Lower leg skin (tissue), 4 donors: ENCODE data around the gene IL24. TPM values are rescaled to one million over a fixed set of nuclear protein-coding genes. Genes with fewer than 3 reads are reported as not detected.

Source experiments
- DNase-seq, 2 donors: peaks; one replicate each; pipeline ENCODE4 v3.0.0-alpha.2; 2019; ENCODE audit warnings: low spot score in 2 of 2
- H3K4me3 ChIP-seq: fragments of 200-600 bp; sonication (generic); 2 replicates; pipeline ENCODE4 v1.5.1; 2017; ENCODE audit warnings: mild to moderate bottlenecking, low read depth; ENCODE audit not compliant: poor library complexity, severe bottlenecking
- CTCF ChIP-seq, 3 donors: fragments of 450-650 bp; IDR thresholded peaks; one replicate each; pipeline ENCODE4 v1.5.1; 2016; ENCODE audit warnings: antibody characterized with exemption in 3 of 3, mild to moderate bottlenecking in 3 of 3, moderate library complexity in 2 of 3
- POLR2A ChIP-seq, 2 donors: fragments of 450-650 bp; IDR thresholded peaks; one replicate each; pipeline ENCODE4 v1.6.1; 2016 to 2017; ENCODE audit warnings: antibody characterized with exemption in 2 of 2, mild to moderate bottlenecking in 1 of 2, moderate library complexity in 1 of 2
- WGBS, 2 donors: methylation state at CpG; one replicate each; pipeline ENCODE4 v1.1.5; 2018; 5-methylcytosine and 5-hydroxymethylcytosine counted together
- intact Hi-C: fragments of 100-400 bp; cut with DNase I; formaldehyde crosslinking; loops from one replicate; pipeline ENCODE4 v1.15.0; 2023; ENCODE audit warnings: low total_unique reads
- total RNA-seq, 4 donors: library from RNA; depleted of rRNA; stranded (reverse); fragments of >200 nt; gene quantifications; one replicate each; pipeline ENCODE4 v1.1.0, GENCODE V29; 2016

IL24 gene
- total RNA-seq, 4 donors from 2014 or later = not detected

- WGBS, 2 donors = 91 to 92% methylated on average over 5 of the region's 5 CpGs
Observed at GRCh38 chr1:206949641-206950040, 52.4 kb downstream of the IL24 start.

GRCh38 chr1:206951318-206952100, 54.3 kb downstream of the IL24 start:
- no peak overlapping the region for H3K4me3 ChIP-seq
- no peak for TF ChIP-seq CTCF (IDR thresholded peaks at IDR 0.05)
- TF ChIP-seq POLR2A (IDR thresholded peaks at IDR 0.05) = no peak
- no peak for DNase-seq
- WGBS, 2 donors = 85 to 88% methylated on average over 4 of the region's 4 CpGs
- intact Hi-C loops = no loop called here

More at GRCh38 chr1:206949641-206950040, 52.4 kb downstream of the IL24 start:
- TF ChIP-seq CTCF (IDR thresholded peaks at IDR 0.05) = no peak
- no peak for TF ChIP-seq POLR2A (IDR thresholded peaks at IDR 0.05)
- intact Hi-C loops = no loop called here
- no peak for DNase-seq
- H3K4me3 ChIP-seq = no peak overlapping the region

- intact Hi-C loops = no loop called here
- 55 to 75% methylated on average over 4 of the region's 4 CpGs for WGBS, 2 donors
- H3K4me3 ChIP-seq = no peak overlapping the region
- TF ChIP-seq POLR2A (IDR thresholded peaks at IDR 0.05) (no peak), CTCF (IDR thresholded peaks at IDR 0.05) (no peak)
- DNase-seq = no peak
Observed at GRCh38 chr1:206952171-206952570, 54.9 kb downstream of the IL24 start.

- intact Hi-C loops = no loop called here
- no peak for TF ChIP-seq CTCF (IDR thresholded peaks at IDR 0.05)
- no peak for TF ChIP-seq POLR2A (IDR thresholded peaks at IDR 0.05)
- H3K4me3 ChIP-seq = no peak overlapping the region
- DNase-seq = no peak
- WGBS, 2 donors = 73 to 90% methylated on average over 3 of the region's 3 CpGs
Observed at GRCh38 chr1:206953126-206953525, 55.9 kb downstream of the IL24 start.

GRCh38 chr1:206953626-206954025, 56.4 kb downstream of the IL24 start:
- no peak overlapping the region for H3K4me3 ChIP-seq
- 93 to 94% methylated on average over 2 of the region's 2 CpGs for WGBS, 2 donors
- TF ChIP-seq CTCF (IDR thresholded peaks at IDR 0.05) (no peak), POLR2A (IDR thresholded peaks at IDR 0.05) (no peak)
- no peak for DNase-seq
- intact Hi-C loops = no loop called here

Other genes starting within 250 kb of the IL24 start
- 10 to 100 TPM; 40.0 to 62.4 (median 52.4) TPM for gene MAPKAPK2, start 212.5 kb upstream of the IL24 start, total RNA-seq
- not detected for gene IL19, start 126.7 kb upstream of the IL24 start, total RNA-seq
- under 1 TPM in 2 of 4 donors, not detected in 2; 0.32 to 0.72 TPM for gene IL10, start 124.9 kb upstream of the IL24 start, total RNA-seq
- gene IL20, start 31.8 kb upstream of the IL24 start, total RNA-seq = not detected
- 1 to 10 TPM in 2 of 4 donors, under 1 TPM in 1, not detected in 1; 0.34 to 1.4 (median 1.3) TPM for gene FCMR, start 24.5 kb downstream of the IL24 start, total RNA-seq
- 1 to 10 TPM in 2 of 4 donors, under 1 TPM in 1, not detected in 1; 0.55 to 4.7 (median 2.0) TPM for gene PIGR, start 49.0 kb downstream of the IL24 start, total RNA-seq
- not detected for gene FCAMR, start 73.0 kb downstream of the IL24 start, total RNA-seq
- 100 to 1,000 TPM in 2 of 4 donors, 10 to 100 TPM in 2; 81.5 to 137 (median 110) TPM for gene C1orf116, start 135.3 kb downstream of the IL24 start, total RNA-seq
- gene YOD1, start 153.8 kb downstream of the IL24 start, total RNA-seq = 10 to 100 TPM; 47.5 to 91.8 (median 65.5) TPM
- gene PFKFB2, start 155.8 kb downstream of the IL24 start, total RNA-seq = 10 to 100 TPM; 12.6 to 22.6 (median 16.8) TPM
- not detected for gene C4BPB, start 191.4 kb downstream of the IL24 start, total RNA-seq
- not detected for gene C4BPA, start 206.8 kb downstream of the IL24 start, total RNA-seq